COR-L47 (cell line): ENCODE measurements around the gene CDK14.
"Not testable (repeated sequence)": the region's sequence is repeated elsewhere in the genome, so short reads cannot be mapped to it uniquely, and the experiment has no call there.

Experiments used
- DNase-seq: peaks from one replicate; lab custom pipeline; 2025; lab: John Stamatoyannopoulos, UW

Gene CDK14

DNA sequence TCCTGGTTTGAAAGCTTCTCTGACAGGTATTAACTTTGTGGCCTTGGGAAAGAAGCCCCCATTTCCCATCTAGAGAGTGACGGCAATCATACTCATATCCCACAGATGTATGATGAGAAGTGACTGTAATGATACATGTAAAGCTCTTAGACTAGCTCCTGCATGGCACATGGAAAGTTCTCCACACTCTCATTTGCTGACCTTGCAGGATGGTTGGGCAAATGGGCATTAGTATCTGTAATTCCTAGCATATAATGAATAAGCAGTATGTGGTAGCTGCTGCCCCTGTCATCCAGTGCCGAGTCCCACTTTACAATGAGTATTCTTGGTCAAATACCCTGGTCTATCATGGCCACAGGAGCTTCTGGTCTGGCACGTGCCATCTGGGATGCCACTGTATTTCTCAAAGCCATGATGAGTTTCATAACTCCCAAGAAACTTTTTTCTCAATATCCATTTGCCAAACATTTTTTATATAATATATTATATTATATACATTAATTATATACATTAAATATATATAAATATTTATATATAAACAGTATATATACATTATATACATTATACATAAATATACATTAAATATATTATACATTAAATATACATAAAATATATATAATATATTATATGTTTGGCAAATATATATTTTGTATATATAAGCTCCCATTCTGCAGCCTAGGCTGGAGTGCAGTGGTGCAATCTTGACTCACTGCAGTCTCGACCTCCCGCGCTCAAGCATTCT is 561.6 kb downstream of the CDK14 start:
- DNase-seq = no peak

DNA sequence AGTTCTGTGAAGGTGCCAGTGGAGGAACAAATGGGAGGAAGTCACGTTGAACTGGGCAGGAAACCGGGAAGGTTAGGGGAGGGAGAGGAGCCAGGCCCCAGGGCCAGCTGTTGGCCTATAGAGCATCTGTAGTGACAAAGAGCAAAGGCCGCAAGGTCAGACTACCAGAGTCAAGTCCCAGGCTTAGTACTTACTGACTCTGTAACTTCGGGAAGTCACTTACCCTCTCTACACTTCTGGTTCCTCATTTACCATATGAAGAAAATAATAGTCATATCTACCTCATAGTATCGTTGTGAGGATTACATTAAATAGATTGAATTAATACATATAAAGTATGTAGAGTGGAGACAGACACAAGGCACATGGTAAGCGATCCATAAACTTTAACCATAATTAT is 566.3 kb downstream of the CDK14 start:
- DNase-seq = no peak

DNA sequence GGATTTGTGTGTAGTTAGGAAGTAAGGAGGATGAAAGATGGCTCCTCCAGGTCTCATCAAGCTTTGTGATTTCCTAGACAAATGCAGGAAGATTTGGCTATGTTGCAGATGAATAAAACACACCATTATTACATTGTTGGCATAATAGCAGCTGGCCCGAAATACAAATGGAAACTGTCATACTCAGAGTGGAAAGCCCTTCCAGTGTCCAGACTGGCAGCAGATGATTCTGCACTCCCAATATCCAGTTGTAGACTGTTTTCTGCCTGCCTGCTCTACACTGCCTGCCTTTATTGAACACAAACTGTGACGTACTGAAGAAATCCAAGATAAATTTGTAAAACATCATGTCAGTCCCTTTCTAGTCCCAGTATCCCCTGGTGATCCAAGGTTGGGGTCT is 568.4 kb downstream of the CDK14 start:
- DNase-seq = no peak

DNA sequence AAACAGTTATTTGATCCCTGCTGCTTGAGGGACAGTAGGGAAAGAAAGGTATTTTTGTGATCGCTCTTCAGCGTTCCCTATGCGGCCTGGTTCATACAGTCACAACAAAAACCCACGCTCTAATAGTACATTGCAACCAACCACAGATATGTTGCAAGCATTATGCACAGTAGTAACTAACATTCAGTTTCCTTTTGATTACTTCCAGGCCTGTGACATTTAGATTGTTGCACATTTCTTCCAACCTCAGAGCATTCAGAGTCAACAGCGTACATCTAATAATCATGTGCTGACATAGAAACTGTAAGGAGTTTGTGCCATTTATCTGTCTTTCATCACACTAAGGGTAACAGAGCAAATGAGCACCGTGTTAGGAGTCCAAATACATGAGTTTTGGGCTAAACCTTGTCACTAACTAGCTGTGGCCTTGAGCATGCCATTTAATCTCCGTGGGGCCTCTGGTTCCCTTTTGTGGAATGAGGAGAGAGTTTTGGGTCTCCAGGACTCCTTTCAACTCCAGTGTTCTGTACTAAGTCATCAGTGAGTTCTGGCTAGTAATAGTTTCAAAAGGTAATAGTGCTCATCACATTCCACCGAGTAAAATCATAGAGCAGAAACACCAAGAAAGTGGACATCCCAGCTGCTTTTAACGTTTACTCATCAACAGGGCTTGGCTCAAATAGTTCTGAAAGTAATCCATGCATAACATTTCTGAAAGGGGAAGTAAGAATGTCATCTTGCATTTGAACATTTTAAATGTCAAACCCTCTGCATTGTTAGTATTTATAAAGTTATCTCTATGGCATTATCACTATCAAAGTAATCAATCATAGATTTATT is 569.1 kb downstream of the CDK14 start:
- no peak for DNase-seq

DNA sequence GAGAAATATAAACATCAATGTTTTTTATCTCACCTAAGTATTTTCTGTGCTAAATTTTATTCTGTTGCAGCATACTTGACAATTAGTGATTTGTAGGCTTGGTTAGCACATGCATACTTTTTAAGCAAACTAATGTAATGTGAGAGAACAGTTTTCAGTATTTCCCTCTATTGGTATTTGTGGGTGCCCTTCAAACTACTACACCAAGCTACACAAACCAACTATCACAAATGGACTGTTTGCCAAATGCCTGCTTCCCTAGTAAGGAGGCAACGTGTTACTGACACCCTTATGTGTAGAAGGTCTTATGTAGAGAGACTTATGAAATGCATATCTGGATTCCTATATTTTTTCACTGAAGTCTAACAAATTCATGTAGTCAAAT is 569.7 kb downstream of the CDK14 start:
- DNase-seq = no peak

DNA sequence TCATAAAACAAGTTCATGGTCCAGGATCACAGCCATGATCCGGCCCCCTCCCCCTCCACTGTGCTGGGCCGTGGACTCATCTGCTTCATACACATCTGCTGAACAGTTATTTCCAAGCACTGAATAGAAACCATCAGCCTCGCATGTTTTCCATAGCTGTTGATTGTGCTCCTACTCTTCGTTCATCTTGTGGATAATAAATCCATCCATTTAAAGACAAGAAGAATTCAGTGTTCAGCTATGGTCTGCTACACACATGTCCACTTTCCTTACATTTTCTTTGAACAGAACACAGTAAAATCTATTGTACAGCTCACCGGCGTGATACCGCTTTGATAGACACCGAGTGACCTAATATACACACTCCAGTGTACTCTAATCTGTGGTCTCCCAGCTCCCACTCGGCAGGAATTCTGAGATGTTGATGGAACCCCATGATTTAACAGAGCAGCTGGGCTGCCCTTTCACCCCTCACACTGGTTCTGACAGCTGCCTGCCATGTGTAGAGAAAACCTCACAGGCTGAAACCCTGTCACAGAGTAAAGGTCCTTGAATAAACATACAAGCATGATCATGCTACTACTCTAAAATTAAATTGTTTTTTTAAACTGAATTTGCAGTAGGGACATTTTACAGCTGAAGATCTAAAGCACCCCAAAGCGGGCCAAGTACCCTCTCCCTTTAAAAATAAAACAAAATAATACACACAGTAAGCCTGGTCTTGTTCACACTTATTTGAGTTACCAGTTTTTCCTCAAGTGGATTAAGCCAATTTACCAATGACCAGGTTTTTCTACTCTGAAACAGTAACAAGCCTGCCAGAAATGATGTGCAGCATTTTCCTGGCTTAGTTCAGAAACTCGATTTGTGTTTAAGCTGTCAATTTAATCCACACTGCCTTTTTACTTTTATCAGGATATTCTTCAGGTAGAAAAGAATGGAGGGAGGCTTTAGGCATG is 573.0 kb downstream of the CDK14 start:
- no peak for DNase-seq

DNA sequence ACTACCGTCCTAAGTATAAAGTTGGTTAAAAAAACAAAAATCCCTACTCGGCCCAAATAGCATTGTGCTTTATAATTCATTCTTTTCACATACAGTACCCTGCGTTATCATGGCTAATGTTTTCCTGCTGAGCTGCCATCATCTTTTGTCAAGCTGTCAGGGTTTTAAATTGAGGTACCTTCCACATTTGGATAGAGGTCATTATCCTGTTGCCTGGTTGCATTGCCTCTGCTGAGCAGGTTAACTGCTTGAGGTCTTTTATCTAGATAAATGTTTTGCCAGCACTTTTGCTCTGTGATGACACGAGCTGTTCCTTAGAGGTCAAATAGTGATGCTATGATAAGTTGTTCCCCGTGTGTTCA is 573.7 kb downstream of the CDK14 start:
- DNase-seq = peak; percentile 1

DNA sequence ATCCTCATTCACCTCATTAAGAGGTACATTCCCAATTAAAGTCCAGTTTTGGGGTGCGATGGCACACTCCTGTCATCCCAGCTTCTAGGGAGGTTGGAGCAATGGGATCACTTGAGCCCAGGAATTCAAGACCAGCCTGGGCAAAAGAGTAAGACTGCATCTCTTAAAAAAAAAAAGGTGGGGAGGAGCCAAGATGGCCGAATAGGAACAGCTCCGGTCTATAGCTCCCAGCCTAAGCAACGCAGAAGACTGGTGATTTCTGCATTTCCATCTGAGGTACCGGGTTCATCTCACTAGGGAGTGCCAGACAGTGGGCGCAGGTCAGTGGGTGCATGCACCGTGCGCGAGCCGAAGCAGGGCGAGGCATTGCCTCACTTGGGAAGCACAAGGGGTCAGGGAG is 577.1 kb downstream of the CDK14 start:
- not testable (repeated sequence) for DNase-seq

DNA sequence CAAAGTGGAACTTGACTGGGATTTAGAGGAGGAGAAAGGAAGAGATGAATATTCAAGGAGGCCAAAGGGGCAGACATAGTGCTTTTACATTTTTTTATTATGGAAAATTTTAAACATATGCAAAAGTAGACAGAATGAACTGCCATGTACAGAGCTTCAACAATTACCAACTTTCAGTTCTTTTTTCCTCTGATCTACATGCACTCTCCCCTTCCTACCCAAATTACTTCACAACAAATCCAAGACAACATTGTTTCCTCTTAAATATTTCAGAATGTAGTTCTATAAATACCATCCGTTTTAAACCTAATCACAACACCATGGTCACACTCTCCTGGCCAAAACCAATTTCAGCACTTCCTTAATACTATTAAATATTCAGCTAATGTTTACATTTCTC is 584.6 kb downstream of the CDK14 start:
- DNase-seq = no peak

DNA sequence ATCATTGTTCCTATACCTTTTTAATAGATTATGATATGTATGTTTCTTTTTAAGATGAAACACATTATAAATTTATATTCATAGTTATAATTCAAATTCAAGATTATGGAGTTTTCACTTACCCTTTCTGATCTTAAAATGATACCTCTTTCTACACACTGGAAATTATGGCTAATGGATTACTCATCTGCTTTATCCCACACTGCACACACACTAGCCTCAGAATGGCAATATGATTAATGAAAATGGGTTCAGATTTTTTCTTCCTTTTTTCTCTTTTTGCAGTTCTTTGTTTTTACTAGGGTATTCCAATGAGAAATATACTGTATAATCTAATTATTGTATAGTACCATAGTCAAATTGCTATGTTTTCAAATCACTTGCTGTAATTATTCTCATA is 585.8 kb downstream of the CDK14 start:
- no peak for DNase-seq

DNA sequence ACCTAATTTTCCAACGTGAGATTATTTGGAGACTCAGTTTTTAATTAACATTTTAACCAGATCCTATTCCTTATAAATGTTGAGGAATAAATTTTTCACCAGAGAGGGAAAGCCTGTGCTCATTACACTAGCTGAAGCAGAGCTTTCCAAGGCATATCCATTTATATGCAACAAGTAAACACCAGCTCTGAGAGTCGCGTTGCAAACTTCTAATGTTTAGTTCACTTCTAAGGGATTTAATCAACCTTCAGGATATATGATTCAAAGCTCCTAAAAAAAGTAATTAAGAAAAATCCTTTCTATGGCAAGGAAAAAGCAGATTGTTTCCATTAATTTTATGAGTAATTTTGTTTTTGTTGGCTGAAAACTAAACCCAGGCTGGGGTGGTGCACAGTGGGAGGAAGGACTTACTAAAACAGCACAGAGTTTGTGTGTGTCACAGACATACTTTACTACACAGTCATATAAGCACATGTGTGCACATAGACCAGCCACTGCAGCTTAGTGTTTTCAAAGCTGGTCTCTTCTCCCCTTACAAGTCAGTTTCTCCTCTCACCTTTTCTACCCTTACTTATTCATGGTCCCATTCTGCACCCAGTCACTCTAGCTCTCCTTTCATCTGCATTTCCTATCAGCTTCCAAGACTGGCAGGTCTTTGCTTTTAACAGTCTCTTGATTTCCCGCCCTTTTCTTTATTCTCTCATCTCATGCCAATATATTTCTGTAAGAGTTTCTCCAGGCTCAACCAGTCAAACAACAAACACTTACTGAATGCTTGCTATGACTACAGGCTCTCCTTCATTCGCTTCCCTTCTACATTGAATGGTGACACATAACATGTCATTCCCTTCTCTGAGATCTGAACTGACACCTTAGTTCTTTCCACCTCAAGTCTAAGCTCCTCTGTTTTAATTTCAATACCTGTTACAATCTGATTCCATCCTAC is 587.0 kb downstream of the CDK14 start:
- no peak for DNase-seq

DNA sequence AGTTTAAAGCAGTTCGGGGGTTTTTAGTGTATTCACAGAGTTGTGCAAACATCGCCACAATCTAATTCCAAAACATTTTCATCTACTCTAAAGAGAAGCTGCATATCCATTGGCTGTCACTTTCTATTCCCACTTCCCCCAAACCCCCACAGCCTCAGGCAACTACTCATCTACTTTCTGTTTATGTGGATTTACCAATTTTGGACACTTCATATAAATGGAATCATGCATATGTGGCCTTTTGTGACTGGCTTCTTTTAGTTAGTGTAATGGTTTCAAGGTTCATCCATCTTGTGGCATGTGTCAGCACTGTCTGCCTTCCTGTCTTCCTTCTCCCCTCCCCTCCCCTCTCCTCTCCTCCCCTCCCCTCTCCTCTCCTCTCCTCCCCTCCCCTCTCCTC is 589.6 kb downstream of the CDK14 start:
- DNase-seq = no peak

DNA sequence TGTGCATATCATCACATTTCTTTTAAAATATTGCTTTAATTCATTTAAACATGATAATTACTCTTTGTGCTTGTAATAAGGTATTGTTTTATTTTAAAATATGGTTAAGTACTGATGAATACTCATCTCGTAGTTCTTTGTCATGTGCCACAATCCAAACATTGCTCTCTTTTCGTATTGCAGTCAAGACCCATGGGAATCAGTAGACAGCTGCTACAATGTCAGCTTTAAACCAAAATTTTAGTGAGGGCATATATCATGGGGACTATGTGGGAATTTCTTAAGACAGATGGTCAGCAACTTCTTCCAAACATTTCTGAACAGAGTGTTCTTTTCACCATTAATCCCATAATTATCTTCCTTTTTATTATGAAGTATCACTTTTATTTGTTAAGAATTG is 590.9 kb downstream of the CDK14 start:
- DNase-seq = no peak

DNA sequence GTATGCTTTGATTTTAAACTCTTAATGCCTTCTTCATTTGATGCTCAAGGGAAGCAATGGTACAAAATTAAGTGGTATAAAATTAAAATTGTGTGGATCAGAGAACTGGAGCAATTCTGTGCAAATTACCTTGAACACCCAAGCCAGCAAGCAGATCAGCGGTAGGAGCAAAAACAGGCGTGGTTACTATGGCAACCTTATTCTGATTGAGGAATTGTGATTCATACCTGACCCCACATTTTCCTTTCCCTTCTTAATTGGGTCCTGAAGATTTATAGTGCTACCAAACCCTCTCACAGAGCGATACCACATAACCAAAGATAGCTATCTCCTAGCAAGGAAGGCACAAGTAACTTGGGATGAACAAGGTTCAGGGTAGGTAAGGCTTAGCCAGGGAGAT is 595.6 kb downstream of the CDK14 start:
- DNase-seq = no peak

DNA sequence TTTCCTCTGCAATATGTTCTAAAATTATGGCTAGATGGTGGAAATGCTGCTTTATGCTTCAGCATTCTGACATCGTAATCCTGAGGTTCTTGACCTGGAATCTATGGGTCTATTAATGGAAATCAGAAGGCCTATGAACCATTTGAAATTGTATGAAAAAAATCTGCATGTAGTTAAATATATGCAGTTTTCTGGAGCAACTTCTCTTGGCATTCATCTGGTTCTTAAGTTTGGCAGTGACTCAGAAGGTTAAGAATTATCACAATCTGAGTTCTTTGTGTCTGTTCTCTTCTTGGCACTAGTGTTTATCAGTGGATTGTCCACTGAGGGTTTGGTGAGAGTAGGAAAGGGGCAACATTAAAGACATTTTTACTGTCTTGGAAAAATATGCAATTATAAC is 597.0 kb downstream of the CDK14 start:
- DNase-seq = no peak

DNA sequence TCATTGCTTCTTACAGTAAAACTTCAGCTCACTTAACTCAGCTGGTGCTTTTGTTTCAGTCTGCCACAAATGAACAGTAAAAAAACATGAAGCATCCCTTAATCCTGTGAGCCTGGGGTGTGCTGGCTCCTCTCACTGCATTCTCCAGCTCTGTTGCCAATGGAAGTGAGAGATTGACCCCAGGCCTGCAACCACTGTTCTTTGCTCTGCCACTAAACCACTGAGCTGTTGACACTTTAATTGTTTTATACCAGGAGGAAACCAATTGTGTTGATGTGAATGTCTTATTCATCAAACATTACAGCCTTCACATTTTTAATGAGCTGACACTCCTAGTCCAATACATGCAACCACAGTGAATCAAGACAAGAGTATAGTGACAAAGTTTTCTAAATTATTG is 598.7 kb downstream of the CDK14 start:
- peak; percentile 6 for DNase-seq

DNA sequence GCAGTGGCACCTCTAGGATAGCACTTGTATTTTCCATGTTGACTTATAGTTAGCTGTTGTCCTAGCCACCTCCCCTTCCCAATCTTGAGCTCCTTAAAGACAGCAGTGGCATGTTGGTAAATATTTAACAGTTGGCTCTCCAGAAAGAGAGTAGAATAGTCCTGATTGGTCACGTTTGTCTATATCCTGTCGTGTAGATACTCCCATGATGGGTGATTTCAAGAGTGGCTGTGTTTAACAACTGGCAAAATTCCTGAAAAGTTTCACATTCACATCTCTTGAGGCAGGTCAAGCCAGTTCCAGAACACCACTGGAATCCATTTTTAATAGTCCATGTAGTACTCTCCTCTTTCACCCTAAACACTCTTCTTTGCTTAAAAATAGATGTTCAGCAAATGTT is 599.9 kb downstream of the CDK14 start:
- no peak for DNase-seq

DNA sequence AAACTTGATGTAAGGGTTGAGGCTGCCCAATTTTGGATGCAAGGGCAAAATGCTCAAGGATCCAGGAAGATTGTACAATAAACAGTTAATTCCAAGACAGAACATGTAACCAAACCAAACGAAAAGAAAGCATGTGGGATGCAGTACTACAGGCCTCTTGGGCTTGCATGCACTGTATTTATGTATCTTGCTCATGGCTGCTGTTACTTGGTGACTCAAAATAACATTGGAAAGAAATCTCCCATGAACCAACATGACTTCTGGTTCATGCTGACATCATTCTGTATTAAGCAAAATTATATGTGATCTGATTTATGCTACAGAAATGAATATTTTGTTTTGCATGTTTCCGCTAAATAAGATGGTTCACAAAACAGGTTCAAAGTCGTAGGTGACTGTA is 602.2 kb downstream of the CDK14 start:
- no peak for DNase-seq

DNA sequence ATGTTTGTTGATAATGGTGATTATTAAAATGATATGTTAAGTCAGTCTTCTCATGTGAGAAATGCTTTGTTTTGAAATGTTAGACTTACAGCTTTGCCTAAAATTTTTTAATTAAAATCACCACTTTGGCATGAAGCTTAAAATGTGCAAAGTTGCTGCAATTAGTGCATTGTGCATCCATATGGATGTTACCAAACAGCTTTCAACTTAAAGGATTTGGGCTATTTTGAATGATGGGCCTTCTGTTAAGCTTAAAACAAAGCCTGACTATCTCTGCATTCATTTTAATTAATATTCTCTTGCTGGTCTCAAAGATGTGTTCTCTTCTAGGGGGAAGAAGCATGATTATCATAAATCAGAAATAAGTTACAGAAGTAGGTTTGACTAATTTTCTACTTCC is 603.5 kb downstream of the CDK14 start:
- DNase-seq = no peak

DNA sequence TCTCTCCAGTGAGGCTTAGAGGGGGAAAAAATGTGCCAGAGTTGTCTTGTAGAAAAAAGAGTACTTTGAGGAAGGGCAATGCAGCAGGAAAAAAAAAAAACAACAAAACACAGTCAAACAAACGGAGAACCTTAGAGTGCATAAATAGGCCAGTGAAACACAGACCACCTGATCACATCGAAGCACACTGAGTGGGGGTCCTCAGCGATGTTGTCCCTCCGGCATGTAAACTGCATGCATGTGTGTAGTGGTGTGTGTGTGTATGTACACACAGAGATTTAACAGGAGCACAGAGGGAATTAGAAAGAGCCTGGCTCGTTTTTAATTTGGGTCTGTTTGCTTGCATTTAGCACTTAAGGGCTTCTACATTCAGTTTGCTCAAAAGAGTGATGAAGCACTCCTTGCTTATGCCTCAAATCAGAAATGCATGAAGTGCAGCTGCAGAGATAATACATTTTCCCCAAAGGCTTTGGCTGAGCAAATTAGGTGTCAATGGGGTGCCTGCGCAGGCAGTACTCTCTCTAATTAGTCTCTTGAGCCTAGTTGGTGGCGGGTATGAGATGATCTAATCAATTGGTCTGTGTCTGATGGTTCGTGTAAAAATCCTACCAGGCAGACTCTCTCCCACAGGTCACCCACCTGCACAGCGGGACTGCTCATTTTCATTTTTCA is 605.5 kb downstream of the CDK14 start:
- peak; percentile 53 for DNase-seq
